A204.1 (cell line): ENCODE data around the gene ZNF777.

Experiments
- FAIRE-seq: peaks from 2 replicates; lab custom pipeline; 2012; peaks lifted over from hg19 to GRCh38; lab: Jason Lieb, UNC

ZNF777 gene

GRCh38 chr7:149476791-149477190 is 15.9 kb upstream of the ZNF777 start:
- no peak for FAIRE-seq

DNA sequence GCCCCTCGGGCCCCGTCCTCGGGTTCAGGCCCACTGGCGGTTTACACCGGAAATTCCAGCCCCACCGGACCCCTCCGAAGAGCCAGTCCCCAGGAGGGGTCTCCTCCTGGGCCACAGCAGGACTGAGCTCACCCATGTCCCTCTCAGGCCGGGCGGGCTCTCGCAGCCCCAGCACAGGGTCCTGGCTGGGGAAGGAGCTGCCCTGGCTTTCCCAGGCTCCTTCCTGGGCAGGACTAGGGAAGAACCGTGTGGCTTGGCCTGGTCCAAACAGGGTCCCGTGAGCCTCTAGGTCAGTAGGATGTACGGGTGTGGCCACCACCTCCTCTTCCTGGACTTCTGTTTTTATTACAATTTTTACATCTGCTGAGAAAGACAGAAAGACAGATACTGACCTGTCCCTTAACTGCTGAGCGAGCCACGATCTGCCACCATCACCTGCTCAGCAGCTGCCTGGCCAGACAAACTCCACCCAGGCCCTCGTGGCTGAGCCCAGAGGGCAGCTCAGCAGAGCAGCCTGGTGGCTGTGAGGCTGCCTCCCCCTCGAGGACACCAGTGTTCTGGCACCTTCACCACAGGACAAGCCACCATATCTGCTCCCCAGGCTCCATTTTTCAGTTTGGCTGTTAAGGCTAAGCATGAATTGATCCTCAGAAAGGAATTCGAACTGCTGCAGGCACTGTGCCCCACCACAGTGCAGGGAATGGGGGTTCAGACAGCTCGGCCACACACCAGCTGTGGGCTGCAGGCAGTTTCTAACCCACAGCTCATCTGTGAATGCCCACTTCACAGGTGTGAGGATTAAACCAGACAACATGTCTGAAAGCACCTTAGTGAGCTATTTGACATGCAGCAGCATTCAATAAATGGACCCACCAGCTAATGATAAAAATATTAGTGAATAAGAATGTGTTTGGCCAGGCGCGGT is 14.5 kb upstream of the ZNF777 start:
- no peak for FAIRE-seq

- no peak for FAIRE-seq
Observed at GRCh38 chr7:149474309-149475120, 13.7 kb upstream of the ZNF777 start.

DNA sequence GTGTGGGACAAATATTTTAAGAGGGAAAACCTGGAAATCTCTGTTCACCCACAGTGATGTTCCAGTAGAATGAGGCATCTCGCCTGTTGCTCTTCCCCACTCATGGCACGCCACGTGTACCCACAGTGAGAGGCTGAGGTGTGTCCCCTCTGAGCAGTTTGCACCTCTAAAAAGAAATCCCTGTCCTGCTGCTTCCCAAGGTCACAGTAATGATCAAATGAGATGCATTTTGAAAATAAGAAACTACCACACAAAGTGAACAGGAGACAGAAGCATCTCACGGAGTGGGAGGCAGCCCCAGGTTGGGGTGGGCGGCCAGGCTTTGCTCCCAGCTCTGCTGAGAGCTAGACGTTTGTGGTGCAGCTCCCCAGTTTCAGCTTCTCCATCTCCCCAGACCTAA is 12.4 kb upstream of the ZNF777 start:
- no peak for FAIRE-seq

DNA sequence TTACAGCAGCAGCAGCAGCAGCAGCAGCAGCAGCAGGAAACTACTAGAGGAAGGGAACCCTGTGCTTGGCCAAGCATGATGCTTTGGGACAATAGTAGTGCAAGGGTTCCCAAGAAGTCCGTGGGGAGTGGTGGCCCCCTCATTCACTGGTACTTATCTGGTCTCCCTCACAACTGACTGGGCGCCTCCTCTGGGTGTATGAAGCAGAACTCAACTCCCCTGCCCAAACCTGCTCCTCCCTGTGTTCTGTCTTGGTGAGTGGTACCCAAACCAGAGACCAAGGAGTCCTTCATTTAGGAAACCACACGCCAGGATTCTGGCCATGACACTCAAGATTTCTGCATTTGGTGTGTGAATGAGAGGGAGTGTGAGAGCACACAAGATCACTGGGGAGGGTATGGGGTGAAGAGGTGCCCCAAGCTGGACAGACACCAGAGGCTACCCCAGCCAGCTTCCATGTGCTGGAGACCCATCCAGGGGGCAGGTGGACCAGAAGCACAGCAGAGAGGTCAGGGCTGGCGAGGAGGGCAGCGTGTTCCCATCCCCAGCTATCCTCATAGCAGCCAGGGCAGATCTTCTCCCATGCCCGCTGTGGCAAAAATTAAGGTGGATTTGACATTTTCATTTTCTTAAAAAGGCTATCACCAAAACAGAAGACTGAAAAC is 10.6 kb upstream of the ZNF777 start:
- no peak for FAIRE-seq

GRCh38 chr7:149469806-149470205 is 8.9 kb upstream of the ZNF777 start:
- FAIRE-seq: no peak

GRCh38 chr7:149468208-149468607 is 7.3 kb upstream of the ZNF777 start:
- FAIRE-seq: no peak

GRCh38 chr7:149467321-149467859 is 6.5 kb upstream of the ZNF777 start:
- no peak for FAIRE-seq

DNA sequence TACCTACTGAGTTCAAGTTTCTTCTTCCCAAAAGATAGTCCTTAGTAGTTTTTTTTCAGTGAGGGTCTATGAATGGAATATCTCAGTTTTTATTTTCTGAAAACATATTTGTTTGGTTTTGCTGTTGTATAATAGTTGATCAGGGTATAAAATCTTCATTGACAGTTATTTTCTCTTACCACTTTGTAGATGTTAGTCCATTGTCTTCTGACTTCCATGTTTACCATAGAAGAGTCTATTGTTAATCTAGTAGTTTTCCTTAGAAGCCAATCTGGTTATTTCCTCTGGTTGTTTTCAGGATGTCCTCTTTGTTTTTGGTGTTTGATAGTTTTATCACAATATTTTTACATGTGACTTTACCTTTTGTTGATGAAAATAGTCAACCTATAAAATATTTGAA is 5.5 kb upstream of the ZNF777 start:
- peak; percentile 3 for FAIRE-seq

GRCh38 chr7:149463500-149464161 is 2.8 kb upstream of the ZNF777 start:
- FAIRE-seq: peak; percentile 61

- FAIRE-seq: no peak
Observed at GRCh38 chr7:149462101-149462520, 1.2 kb upstream of the ZNF777 start.

- no peak for FAIRE-seq
Observed at GRCh38 chr7:149459540-149460452, 1.1 kb downstream of the ZNF777 start.

- FAIRE-seq: no peak
Observed at GRCh38 chr7:149459201-149459539, 1.7 kb downstream of the ZNF777 start.

- no peak for FAIRE-seq
Observed at GRCh38 chr7:149458235-149458634, 2.6 kb downstream of the ZNF777 start.

DNA sequence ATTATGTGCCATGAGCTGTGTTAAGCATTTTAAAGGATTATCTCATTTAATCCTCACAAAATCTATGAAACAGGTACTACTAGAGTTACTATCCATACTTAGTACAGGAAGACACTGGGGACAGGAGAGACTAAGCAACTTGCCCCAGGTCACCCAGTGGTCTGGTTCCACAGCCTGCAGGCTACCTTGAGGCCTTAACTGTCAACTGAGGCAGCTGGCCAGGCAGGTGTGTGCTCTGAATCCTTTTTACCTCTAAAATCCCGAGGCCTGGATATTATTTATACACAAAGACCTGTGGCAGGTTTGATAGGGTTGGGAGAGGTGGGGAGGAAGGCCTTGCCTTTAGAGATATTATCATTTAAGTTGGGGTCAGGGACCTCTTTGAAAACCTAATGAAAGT is 3.1 kb downstream of the ZNF777 start:
- FAIRE-seq: no peak

- FAIRE-seq: no peak
Observed at GRCh38 chr7:149456506-149457421, 4.1 kb downstream of the ZNF777 start.

- FAIRE-seq: no peak
Observed at GRCh38 chr7:149455175-149455950, 5.5 kb downstream of the ZNF777 start.

GRCh38 chr7:149454750-149455149 is 6.1 kb downstream of the ZNF777 start:
- FAIRE-seq: no peak

DNA sequence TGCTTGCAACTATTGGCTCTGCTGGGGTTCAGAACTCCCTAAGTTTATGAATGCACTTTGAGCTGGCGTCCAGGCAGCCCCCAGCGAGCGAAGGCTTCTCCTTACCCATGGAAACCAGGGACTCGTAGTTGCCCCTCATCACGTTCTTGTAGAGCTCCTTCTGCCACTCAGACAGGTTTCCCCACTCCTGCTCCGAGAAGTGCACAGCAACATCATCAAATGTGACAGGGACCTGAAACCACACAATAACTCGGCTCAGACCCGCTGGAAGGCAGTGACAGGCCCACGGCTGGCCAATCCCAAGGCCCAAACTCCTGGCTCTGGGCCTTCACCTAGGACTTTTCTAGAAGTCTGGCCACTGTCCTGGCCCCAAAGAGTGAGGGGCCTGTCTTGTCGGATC is 6.9 kb downstream of the ZNF777 start:
- FAIRE-seq: no peak
